Colonic mucosa (tissue), 4 donors: Measurements from ENCODE around the gene UBE3A. TPM values are rescaled to one million over a fixed set of nuclear protein-coding genes. Genes with fewer than 3 reads are reported as not detected.
"Not testable (repeated sequence)": the region's sequence is repeated elsewhere in the genome, so short reads cannot be mapped to it uniquely, and the experiment has no call there.

Experiments
- DNase-seq: peaks from one replicate; pipeline ENCODE4 v3.0.0-alpha.2; 2020
- H3K27ac ChIP-seq: fragments of 200-600 bp; one replicate; pipeline ENCODE4 v1.8.0; 2021
- H3K27me3 ChIP-seq: fragments of 200-600 bp; one replicate; pipeline ENCODE4 v1.8.0; 2021
- H3K36me3 ChIP-seq: fragments of 200-600 bp; one replicate; pipeline ENCODE4 v1.8.0; 2021
- H3K4me1 ChIP-seq: fragments of 200-600 bp; one replicate; pipeline ENCODE4 v1.8.0; 2021; ENCODE audit warnings: mild to moderate bottlenecking
- H3K4me3 ChIP-seq: fragments of 200-600 bp; one replicate; pipeline ENCODE4 v1.8.0; 2021
- H3K9ac ChIP-seq, 2 donors: one replicate each; pipeline ENCODE4 v1.7.0; 2013; ENCODE audit warnings: control low read depth in 2 of 2, low read depth in 2 of 2, low read length in 2 of 2
- H3K9me3 ChIP-seq: fragments of 200-600 bp; one replicate; pipeline ENCODE4 v1.8.0; 2021
- CTCF ChIP-seq: fragments of 200-600 bp; IDR thresholded peaks from one replicate; pipeline ENCODE4 v1.8.0; 2022; ENCODE audit warnings: antibody characterized with exemption, mild to moderate bottlenecking
- intact Hi-C: fragments of 100-400 bp; cut with DNase I; formaldehyde crosslinking; loops from one replicate; pipeline ENCODE4 v1.14.1; 2022
- total RNA-seq, 2 donors: library from RNA; stranded (reverse); fragmentation: NEBNext Ultra II Directional in 1 of 2; extraction: Animal tissue kit (Norgen Biotek cat#: 25700) in 1 of 2; gene quantifications; one replicate each; pipeline ENCODE4 v1.2.1, GENCODE V29; 2021
- donor health status: healthy.
- donor health status: DM: no; HTN: no; CAD: no.
- donor health status: DM: no; HTN: no; CAD: no.

UBE3A gene
- total RNA-seq, 2 donors from 2014 or later: 83.9 to 92.2 TPM

DNA sequence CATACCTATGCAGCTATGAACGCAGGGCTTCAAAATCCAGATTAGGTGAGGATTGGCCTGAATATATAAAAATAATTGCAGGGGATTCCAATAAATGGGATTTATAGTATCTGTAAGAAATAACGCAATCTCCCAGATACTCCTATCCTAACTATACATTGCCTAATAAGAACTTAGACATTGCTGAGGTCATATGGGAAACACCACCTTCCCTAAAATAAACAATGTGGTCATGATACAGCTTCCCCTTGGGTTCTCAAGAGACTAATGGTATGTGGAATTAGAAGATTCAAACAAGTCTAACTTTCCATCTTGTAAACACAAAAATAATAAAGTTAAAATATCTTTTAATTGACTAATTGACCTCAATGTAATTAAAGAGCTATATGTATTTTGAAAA lies 28.2 kb downstream of the UBE3A start:
- no peak for DNase-seq
- Histone ChIP-seq H3K9me3 (no peaks in the 10 kb centered on the region), H3K4me3 (no peak overlapping the region), H3K27ac (no peak overlapping the region), H3K9ac (no peak overlapping the region), H3K27me3 (no peaks in the 10 kb centered on the region), H3K4me1 (no peaks in the 10 kb centered on the region), H3K36me3 (no peaks in the 10 kb centered on the region)
- intact Hi-C loops: no loop called here
- TF ChIP-seq CTCF: no peak

DNA sequence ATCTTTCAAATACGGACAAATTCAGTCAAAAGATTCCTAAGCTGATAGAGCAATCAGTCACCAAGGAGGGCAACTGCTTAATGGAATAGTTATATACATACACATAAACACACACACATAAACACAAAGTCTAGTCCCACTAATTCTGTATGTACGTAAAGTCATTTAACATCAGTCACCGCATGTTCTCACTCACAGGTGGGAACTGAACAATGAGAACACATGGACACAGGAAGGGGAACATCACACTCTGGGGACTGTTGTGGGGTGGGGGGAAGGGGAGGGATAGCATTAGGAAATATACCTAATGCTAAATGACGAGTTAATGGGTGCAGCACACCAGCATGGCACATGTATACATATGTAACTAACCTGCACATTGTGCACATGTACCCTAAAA lies 29.1 kb downstream of the UBE3A start:
- H3K36me3 ChIP-seq, H3K27ac ChIP-seq, H3K4me3 ChIP-seq, DNase-seq, H3K9ac ChIP-seq, H3K9me3 ChIP-seq, intact Hi-C loops, H3K4me1 ChIP-seq, H3K27me3 ChIP-seq: not testable (repeated sequence)

- Histone ChIP-seq H3K36me3 (no peaks in the 10 kb centered on the region), H3K27me3 (no peaks in the 10 kb centered on the region), H3K27ac (no peak overlapping the region), H3K4me3 (no peak overlapping the region), H3K9ac (no peak overlapping the region), H3K4me1 (no peaks in the 10 kb centered on the region), H3K9me3 (no peaks in the 10 kb centered on the region)
- intact Hi-C loops: no loop called here
- TF ChIP-seq CTCF: no peak
- no peak for DNase-seq
These were observed 29.9 kb downstream of the UBE3A start for GRCh38 chr15:25408929-25409328.

GRCh38 chr15:25408428-25408827 lies 30.4 kb downstream of the UBE3A start:
- Histone ChIP-seq H3K36me3 (no peaks in the 10 kb centered on the region), H3K27ac (no peak overlapping the region), H3K9me3 (no peaks in the 10 kb centered on the region), H3K27me3 (no peaks in the 10 kb centered on the region), H3K9ac (no peak overlapping the region), H3K4me3 (no peak overlapping the region), H3K4me1 (no peaks in the 10 kb centered on the region)
- TF ChIP-seq CTCF: no peak
- intact Hi-C loops: no loop called here
- no peak for DNase-seq

DNA sequence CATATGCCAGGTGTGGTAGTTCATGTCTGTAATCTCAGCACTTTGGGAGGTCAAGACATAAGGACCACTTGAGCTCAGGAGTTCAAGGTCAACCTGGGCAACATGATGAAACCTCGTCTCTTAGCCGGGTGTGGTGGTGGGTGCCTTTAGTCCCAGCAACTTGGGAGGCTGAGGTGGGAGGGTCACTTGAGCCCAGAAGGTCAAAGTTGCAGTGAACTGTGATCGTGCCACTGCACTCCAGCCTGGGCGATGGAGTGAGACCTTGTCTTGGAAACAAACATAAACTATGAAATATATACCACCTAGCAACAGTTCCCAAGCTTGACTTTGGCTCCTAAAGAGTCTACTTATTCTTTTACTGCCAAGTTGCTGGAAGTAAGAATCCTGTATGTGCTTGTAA lies 30.9 kb downstream of the UBE3A start:
- no peak overlapping the region for H3K4me3 ChIP-seq
- H3K9ac ChIP-seq: no peak overlapping the region
- TF ChIP-seq CTCF: no peak
- H3K4me1 ChIP-seq: no peaks in the 10 kb centered on the region
- no peak overlapping the region for H3K27ac ChIP-seq
- H3K36me3 ChIP-seq: no peaks in the 10 kb centered on the region
- H3K9me3 ChIP-seq: no peaks in the 10 kb centered on the region
- intact Hi-C loops: no loop called here
- no peaks in the 10 kb centered on the region for H3K27me3 ChIP-seq
- DNase-seq: no peak

DNA sequence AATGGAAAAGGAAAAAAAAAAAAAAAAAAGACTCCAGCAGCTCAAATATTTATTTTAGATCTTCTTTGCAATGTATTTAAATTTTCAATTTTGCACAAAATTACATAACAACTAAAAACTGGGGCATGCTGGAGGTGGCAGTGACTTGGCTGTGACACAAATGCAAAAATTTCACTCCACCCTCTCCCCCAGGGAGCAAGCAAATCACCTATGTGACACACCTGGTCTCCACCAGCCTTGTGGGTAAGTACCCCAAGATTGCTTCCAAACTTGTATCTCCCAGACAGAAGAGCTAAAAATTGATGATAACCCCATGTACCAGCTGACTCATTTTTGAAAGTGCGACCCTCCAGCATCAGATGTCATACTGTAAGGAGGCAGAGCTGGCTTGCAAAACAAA lies 32.0 kb downstream of the UBE3A start:
- Histone ChIP-seq H3K27ac (no peak overlapping the region), H3K4me1 (no peaks in the 10 kb centered on the region), H3K9me3 (no peaks in the 10 kb centered on the region), H3K36me3 (no peaks in the 10 kb centered on the region), H3K9ac (no peak overlapping the region), H3K4me3 (no peak overlapping the region), H3K27me3 (no peaks in the 10 kb centered on the region)
- DNase-seq: no peak
- no peak for TF ChIP-seq CTCF
- intact Hi-C loops: no loop called here
